Colonic mucosa (tissue), 4 donors: ENCODE results near the gene RNH1. TPM values are rescaled to one million over a fixed set of nuclear protein-coding genes. Genes with fewer than 3 reads are reported as not detected.

Experiments used
- DNase-seq: peaks from one replicate; pipeline ENCODE4 v3.0.0-alpha.2; 2020
- H3K27ac ChIP-seq: fragments of 200-600 bp; one replicate; pipeline ENCODE4 v1.8.0; 2021
- H3K27me3 ChIP-seq: fragments of 200-600 bp; one replicate; pipeline ENCODE4 v1.8.0; 2021
- H3K36me3 ChIP-seq: fragments of 200-600 bp; one replicate; pipeline ENCODE4 v1.8.0; 2021
- H3K4me1 ChIP-seq: fragments of 200-600 bp; one replicate; pipeline ENCODE4 v1.8.0; 2021; ENCODE audit warnings: mild to moderate bottlenecking
- H3K4me3 ChIP-seq: fragments of 200-600 bp; one replicate; pipeline ENCODE4 v1.8.0; 2021
- H3K9ac ChIP-seq, 2 donors: one replicate each; pipeline ENCODE4 v1.7.0; 2013; ENCODE audit warnings: control low read depth in 2 of 2, low read depth in 2 of 2, low read length in 2 of 2
- H3K9me3 ChIP-seq: fragments of 200-600 bp; one replicate; pipeline ENCODE4 v1.8.0; 2021
- CTCF ChIP-seq: fragments of 200-600 bp; IDR thresholded peaks from one replicate; pipeline ENCODE4 v1.8.0; 2022; ENCODE audit warnings: antibody characterized with exemption, mild to moderate bottlenecking
- intact Hi-C: fragments of 100-400 bp; cut with DNase I; formaldehyde crosslinking; loops from one replicate; pipeline ENCODE4 v1.14.1; 2022
- total RNA-seq, 2 donors: library from RNA; stranded (reverse); fragmentation: NEBNext Ultra II Directional in 1 of 2; extraction: Animal tissue kit (Norgen Biotek cat#: 25700) in 1 of 2; gene quantifications; one replicate each; pipeline ENCODE4 v1.2.1, GENCODE V29; 2021
- donor health status: healthy.
- donor health status: DM: no; HTN: no; CAD: no.
- donor health status: DM: no; HTN: no; CAD: no.

RNH1 gene
- total RNA-seq, 2 donors from 2014 or later = 106 to 140 TPM

GRCh38 chr11:504994-505344 lies 2.1 kb downstream of the RNH1 start:
- DNase-seq = no peak
- Histone ChIP-seq H3K9me3 (no peaks in the 10 kb centered on the region), H3K4me3 (peak overlapping the region; percentile 47), H3K36me3 (peaks cover 3% of the 10 kb centered on the region), H3K27ac (peak overlapping the region; percentile 57), H3K9ac (peak overlapping the region in 1 of 2 donors; percentile 13), H3K4me1 (peaks cover 20% of the 10 kb centered on the region), H3K27me3 (no peaks in the 10 kb centered on the region)
- no peak for TF ChIP-seq CTCF
- intact Hi-C loops = loop anchor here (5.0 kb wide), 1 partner anchor 53 kb away; the partner anchor contains the start of gene PTDSS2

- intact Hi-C loops = loop anchor here (5.0 kb wide), 1 partner anchor 52 kb away; the partner anchor contains the start of gene PTDSS2
- no peaks in the 10 kb centered on the region for H3K27me3 ChIP-seq
- H3K9me3 ChIP-seq = no peaks in the 10 kb centered on the region
- peaks cover 20% of the 10 kb centered on the region for H3K4me1 ChIP-seq
- H3K4me3 ChIP-seq = peak overlapping the region; percentile 47
- no peak for TF ChIP-seq CTCF
- H3K9ac ChIP-seq = peak overlapping the region; percentile 76 to 81
- DNase-seq = peak; percentile 53
- peaks cover 10% of the 10 kb centered on the region for H3K36me3 ChIP-seq
- peak overlapping the region; percentile 57 for H3K27ac ChIP-seq
Measured at GRCh38 chr11:504053-504993, 2.7 kb downstream of the RNH1 start.

- peak overlapping the region; percentile 76 to 81 for H3K9ac ChIP-seq
Measured at GRCh38 chr11:503179-503981, 3.7 kb downstream of the RNH1 start.

GRCh38 chr11:502288-503178 lies 4.5 kb downstream of the RNH1 start:
- peak overlapping the region in 1 of 2 donors; percentile 10 for H3K9ac ChIP-seq
- TF ChIP-seq CTCF = no peak
- H3K36me3 ChIP-seq = peaks cover 26% of the 10 kb centered on the region
- H3K4me1 ChIP-seq = peaks cover 20% of the 10 kb centered on the region
- H3K9me3 ChIP-seq = no peaks in the 10 kb centered on the region
- H3K27me3 ChIP-seq = no peaks in the 10 kb centered on the region
- DNase-seq = no peak
- H3K27ac ChIP-seq = no peak overlapping the region
- intact Hi-C loops = loop anchor here (5.0 kb wide), 1 partner anchor 50 kb away; the partner anchor contains the start of gene PTDSS2
- no peak overlapping the region for H3K4me3 ChIP-seq

More at GRCh38 chr11:503179-503981, 3.7 kb downstream of the RNH1 start:
- Histone ChIP-seq H3K9me3 (no peaks in the 10 kb centered on the region), H3K4me1 (peaks cover 20% of the 10 kb centered on the region), H3K4me3 (peak overlapping the region; percentile 47), H3K27ac (no peak overlapping the region), H3K36me3 (peaks cover 19% of the 10 kb centered on the region), H3K27me3 (no peaks in the 10 kb centered on the region)
- intact Hi-C loops = loop anchor here (5.0 kb wide), 1 partner anchor 51 kb away; the partner anchor contains the start of gene PTDSS2
- TF ChIP-seq CTCF = no peak
- peak; percentile 47 for DNase-seq
